Glutamatergic neuron (in vitro differentiated cells): Measurements from ENCODE around the gene CDK5RAP2. TPM values are rescaled to one million over a fixed set of nuclear protein-coding genes. Genes with fewer than 3 reads are reported as not detected.

Experiments used
- DNase-seq: peaks from one replicate; pipeline ENCODE4 v3.0.0; 2022
- H3K27ac Mint-ChIP-seq: one replicate; pipeline ENCODE4 v1.8.0; 2020; ENCODE audit warnings: mild to moderate bottlenecking, mixed read lengths, inconsistent platforms; ENCODE audit not compliant: unreplicated experiment
- H3K27me3 Mint-ChIP-seq: one replicate; pipeline ENCODE4 v1.8.0; 2020; ENCODE audit warnings: mild to moderate bottlenecking, moderate library complexity, mixed read lengths, inconsistent platforms; ENCODE audit not compliant: unreplicated experiment
- H3K36me3 Mint-ChIP-seq: one replicate; pipeline ENCODE4 v1.8.0; 2020; ENCODE audit warnings: mild to moderate bottlenecking, mixed read lengths, inconsistent platforms; ENCODE audit not compliant: unreplicated experiment
- H3K4me1 Mint-ChIP-seq: one replicate; pipeline ENCODE4 v1.8.0; 2020; ENCODE audit warnings: mild to moderate bottlenecking, low read depth, mixed read lengths, inconsistent platforms; ENCODE audit not compliant: unreplicated experiment
- H3K4me3 Mint-ChIP-seq: one replicate; pipeline ENCODE4 v1.8.0; 2020; ENCODE audit warnings: mild to moderate bottlenecking, mixed read lengths, inconsistent platforms; ENCODE audit not compliant: unreplicated experiment
- H3K9me3 Mint-ChIP-seq: one replicate; pipeline ENCODE4 v1.8.0; 2020; ENCODE audit warnings: mild to moderate bottlenecking, moderate library complexity, mixed read lengths, inconsistent platforms; ENCODE audit not compliant: unreplicated experiment
- CTCF ChIP-seq: fragments of 200-600 bp; sonication (generic); IDR thresholded peaks from one replicate; pipeline ENCODE4 v1.5.0; 2021; ENCODE audit not compliant: partially characterized antibody, unreplicated experiment
- total RNA-seq: library from RNA; stranded (reverse); fragmentation: NEBNext Ultra II Directional; extraction: Animal tissue kit (Norgen Biotek cat#: 25700); gene quantifications from one replicate; pipeline ENCODE4 v1.2.1, GENCODE V29; 2021; ENCODE audit not compliant: unreplicated experiment

CDK5RAP2 gene
- total RNA-seq, 1 donor from 2014 or later: 53.2 TPM

DNA sequence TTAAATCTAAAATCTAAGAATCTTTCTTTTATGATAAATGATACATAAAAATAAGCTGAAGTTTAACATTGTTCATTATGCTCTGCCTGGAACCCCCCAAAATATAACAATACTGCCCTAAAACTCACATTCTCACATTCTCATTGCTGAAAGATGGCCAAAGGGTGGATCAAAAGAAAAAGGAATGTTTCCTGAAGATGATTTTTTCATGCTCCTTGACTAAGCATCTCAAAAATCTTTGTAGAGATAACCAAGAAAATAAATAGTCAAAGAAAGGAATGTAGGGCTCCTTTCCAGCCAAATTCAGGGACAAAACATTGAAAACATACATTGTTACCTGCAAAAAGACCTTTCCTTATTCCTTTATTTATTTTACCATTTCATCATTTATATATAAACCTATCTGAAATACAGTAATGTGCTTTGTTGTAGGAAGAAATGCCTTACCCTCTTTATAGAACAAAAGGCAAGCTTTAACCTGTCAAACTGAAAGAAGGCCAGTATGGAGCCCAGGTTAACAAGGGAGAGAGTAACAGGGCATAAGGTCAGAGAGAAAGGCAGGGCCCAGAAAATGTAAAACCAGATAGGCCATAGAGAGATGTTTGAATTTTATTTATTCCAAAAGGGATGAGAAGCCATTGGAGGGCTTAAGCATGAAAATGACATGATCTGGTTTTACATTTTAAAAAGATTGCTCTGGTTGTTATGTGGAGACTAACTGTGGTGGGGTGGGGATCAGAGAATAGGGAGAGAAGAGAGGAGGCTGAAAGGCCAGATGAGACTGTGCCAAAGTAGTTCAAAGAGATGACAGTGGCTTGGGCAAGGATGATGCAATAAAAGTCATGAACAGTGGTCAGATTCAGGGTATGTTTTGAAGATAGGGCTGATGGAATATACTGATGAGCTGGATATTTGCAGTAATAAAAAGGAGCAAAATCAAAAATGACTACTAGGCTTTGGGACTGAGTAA lies 37.3 kb upstream of the CDK5RAP2 start:
- TF ChIP-seq CTCF: no peak
- Mint-ChIP-seq H3K36me3 (no peaks in the 10 kb centered on the region), H3K9me3 (no peaks in the 10 kb centered on the region), H3K27ac (no peak overlapping the region), H3K4me1 (no peaks in the 10 kb centered on the region), H3K27me3 (no peaks in the 10 kb centered on the region), H3K4me3 (no peak overlapping the region)
- DNase-seq: no peak

DNA sequence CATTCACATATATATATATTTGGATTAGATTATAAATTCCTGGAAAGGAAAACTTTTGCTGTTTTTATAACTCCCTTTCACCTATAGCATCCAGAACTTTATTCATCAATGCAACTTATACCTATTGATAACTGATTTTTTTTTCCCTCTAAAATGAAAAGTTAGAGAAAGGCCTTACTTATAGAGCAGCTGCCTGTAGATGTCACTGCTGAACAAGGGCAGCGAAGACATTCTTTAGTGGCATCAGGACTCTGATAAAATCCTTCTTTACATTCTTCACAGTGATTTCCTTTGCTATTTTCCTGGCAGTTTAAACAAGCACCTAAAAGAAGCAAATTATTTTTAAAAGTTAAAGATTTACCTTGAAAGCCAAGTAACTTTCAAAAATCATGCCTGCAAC lies 32.3 kb upstream of the CDK5RAP2 start:
- peaks cover 5% of the 10 kb centered on the region for H3K36me3 Mint-ChIP-seq
- H3K4me3 Mint-ChIP-seq: no peak overlapping the region
- no peak for DNase-seq
- no peaks in the 10 kb centered on the region for H3K27me3 Mint-ChIP-seq
- H3K9me3 Mint-ChIP-seq: no peaks in the 10 kb centered on the region
- no peak for TF ChIP-seq CTCF
- no peaks in the 10 kb centered on the region for H3K4me1 Mint-ChIP-seq
- no peak overlapping the region for H3K27ac Mint-ChIP-seq

- no peaks in the 10 kb centered on the region for H3K9me3 Mint-ChIP-seq
- H3K4me3 Mint-ChIP-seq: no peak overlapping the region
- DNase-seq: no peak
- no peak overlapping the region for H3K27ac Mint-ChIP-seq
- H3K36me3 Mint-ChIP-seq: peaks cover 5% of the 10 kb centered on the region
- H3K27me3 Mint-ChIP-seq: no peaks in the 10 kb centered on the region
- H3K4me1 Mint-ChIP-seq: no peaks in the 10 kb centered on the region
- TF ChIP-seq CTCF: no peak
These were observed 31.7 kb upstream of the CDK5RAP2 start for GRCh38 chr9:120611690-120612068.

- H3K36me3 Mint-ChIP-seq: peaks cover 5% of the 10 kb centered on the region
- H3K27ac Mint-ChIP-seq: no peak overlapping the region
- no peaks in the 10 kb centered on the region for H3K4me1 Mint-ChIP-seq
- DNase-seq: no peak
- H3K9me3 Mint-ChIP-seq: no peaks in the 10 kb centered on the region
- H3K4me3 Mint-ChIP-seq: no peak overlapping the region
- TF ChIP-seq CTCF: peak; percentile 10
- H3K27me3 Mint-ChIP-seq: no peaks in the 10 kb centered on the region
These were observed 31.2 kb upstream of the CDK5RAP2 start for GRCh38 chr9:120610975-120611689.

DNA sequence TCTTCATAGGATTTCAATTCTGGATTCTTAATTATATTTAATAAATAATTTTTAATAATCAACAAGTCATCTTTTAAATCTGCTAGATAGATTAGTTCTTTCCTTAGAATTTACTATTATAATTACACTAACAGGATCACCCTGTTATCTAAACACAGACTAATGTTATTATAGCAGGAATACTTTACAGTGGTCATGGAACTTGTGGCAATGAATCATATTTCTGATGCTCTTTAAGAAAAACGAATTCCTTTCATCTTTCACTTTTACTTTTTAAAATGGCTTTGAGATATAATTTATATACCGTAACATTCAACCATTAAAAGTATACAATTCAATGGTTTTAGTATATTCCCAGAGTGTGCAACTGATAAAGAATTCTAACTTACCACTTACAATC lies 29.7 kb upstream of the CDK5RAP2 start:
- Mint-ChIP-seq H3K9me3 (peaks cover 2% of the 10 kb centered on the region), H3K27me3 (no peaks in the 10 kb centered on the region), H3K4me3 (no peak overlapping the region), H3K4me1 (no peaks in the 10 kb centered on the region), H3K27ac (no peak overlapping the region), H3K36me3 (peaks cover 5% of the 10 kb centered on the region)
- no peak for DNase-seq
- TF ChIP-seq CTCF: no peak
